ENCODE results near the gene AVPR2. TPM values are rescaled to one million over a fixed set of nuclear protein-coding genes. Genes with fewer than 3 reads are reported as not detected.

Gene AVPR2
- total RNA-seq, 4 donors from 2014 or later: 0.19 to 1.3 (median 0.29) TPM

GRCh38 chrX:153865321-153865580 lies 39.2 kb upstream of the AVPR2 start:
- no peaks in the 10 kb centered on the region for H3K36me3 ChIP-seq
- TF ChIP-seq CTCF (IDR thresholded peaks at IDR 0.05): no peak
- intact Hi-C loops (cut with DNase I): no loop called here
- no peak overlapping the region for H3K4me3 ChIP-seq
- H3K4me1 ChIP-seq: no peaks in the 10 kb centered on the region
- DNase-seq: no peak
- WGBS, 2 donors: 60% methylated on average over 1 of the region's 11 CpGs; no CpG with 5 or more reads in 1 of the 2 donors
- no peaks in the 10 kb centered on the region for H3K9me3 ChIP-seq
- no peak overlapping the region for H3K27ac ChIP-seq
- peaks cover 0 to 13% (median 0%) of the 10 kb centered on the region in 4 donors for H3K27me3 ChIP-seq

GRCh38 chrX:153865685-153866084 lies 38.8 kb upstream of the AVPR2 start:
- intact Hi-C loops (cut with DNase I): no loop called here
- H3K36me3 ChIP-seq: no peaks in the 10 kb centered on the region
- peaks cover 0 to 13% (median 0%) of the 10 kb centered on the region in 4 donors for H3K27me3 ChIP-seq
- H3K4me3 ChIP-seq: no peak overlapping the region
- no peaks in the 10 kb centered on the region for H3K9me3 ChIP-seq
- no peaks in the 10 kb centered on the region for H3K4me1 ChIP-seq
- WGBS, 2 donors: 86 to 89% methylated on average over 2 to 4 of the region's 9 CpGs
- TF ChIP-seq CTCF (IDR thresholded peaks at IDR 0.05): no peak
- no peak for TF ChIP-seq POLR2A (IDR thresholded peaks at IDR 0.05)
- H3K27ac ChIP-seq: no peak overlapping the region
- DNase-seq: no peak

- Histone ChIP-seq H3K9me3 (no peaks in the 10 kb centered on the region), H3K36me3 (no peaks in the 10 kb centered on the region), H3K27me3 (peaks cover 0 to 16% (median 0%) of the 10 kb centered on the region in 4 donors), H3K27ac (no peak overlapping the region), H3K4me1 (no peaks in the 10 kb centered on the region), H3K4me3 (no peak overlapping the region)
- intact Hi-C loops (cut with DNase I): no loop called here
- no peak for DNase-seq
- TF ChIP-seq POLR2A (IDR thresholded peaks at IDR 0.05): no peak
- TF ChIP-seq CTCF (IDR thresholded peaks at IDR 0.05): no peak
- WGBS, 2 donors: 69 to 79% methylated on average over 4 to 11 of the region's 22 CpGs
Observed at GRCh38 chrX:153866302-153867019, 38.0 kb upstream of the AVPR2 start.

GRCh38 chrX:153867139-153867538 lies 37.3 kb upstream of the AVPR2 start:
- intact Hi-C loops (cut with DNase I): no loop called here
- DNase-seq: no peak
- Histone ChIP-seq H3K27me3 (peaks cover 0 to 16% (median 0%) of the 10 kb centered on the region in 4 donors), H3K27ac (no peak overlapping the region), H3K36me3 (no peaks in the 10 kb centered on the region), H3K4me3 (no peak overlapping the region), H3K4me1 (no peaks in the 10 kb centered on the region), H3K9me3 (no peaks in the 10 kb centered on the region)
- TF ChIP-seq CTCF (IDR thresholded peaks at IDR 0.05): no peak
- no peak for TF ChIP-seq POLR2A (IDR thresholded peaks at IDR 0.05)
- 71% methylated on average over 6 of the region's 9 CpGs; no CpG with 5 or more reads in 1 of the 2 donors for WGBS, 2 donors

- H3K27me3 ChIP-seq: peaks cover 0 to 11% (median 0%) of the 10 kb centered on the region in 4 donors
- H3K9me3 ChIP-seq: no peaks in the 10 kb centered on the region
- TF ChIP-seq POLR2A (IDR thresholded peaks at IDR 0.05) (no peak), CTCF (IDR thresholded peaks at IDR 0.05) (no peak)
- DNase-seq: no peak
- intact Hi-C loops (cut with DNase I): no loop called here
- no peak overlapping the region for H3K27ac ChIP-seq
- 93% methylated on average over 8 of the region's 13 CpGs; no CpG with 5 or more reads in 1 of the 2 donors for WGBS, 2 donors
- no peaks in the 10 kb centered on the region for H3K4me1 ChIP-seq
- no peaks in the 10 kb centered on the region for H3K36me3 ChIP-seq
- H3K4me3 ChIP-seq: no peak overlapping the region
Observed at GRCh38 chrX:153867671-153868070, 36.8 kb upstream of the AVPR2 start.
